Memory B cell (primary cell): Measurements from ENCODE around the gene CDYL.

Source experiments
- ATAC-seq: fragments of 150-1000 bp; cut with Tn5 transposase; 2 replicates; pipeline ENCODE4 v1.10.0; 2021; ENCODE audit warnings: low read depth, mild to moderate bottlenecking, moderate library complexity
- DNase-seq, 2 donors: peaks; one replicate each; pipeline ENCODE4 v3.0.0; 2022; ENCODE audit warnings: low spot score in 2 of 2
- H3K27ac Mint-ChIP-seq: one replicate; pipeline ENCODE4 v1.8.0; 2022; ENCODE audit warnings: mild to moderate bottlenecking, moderate library complexity, mixed read lengths
- H3K27me3 Mint-ChIP-seq: one replicate; pipeline ENCODE4 v1.8.0; 2022; ENCODE audit warnings: mixed read lengths
- H3K36me3 Mint-ChIP-seq: one replicate; pipeline ENCODE4 v1.8.0; 2022; ENCODE audit warnings: mild to moderate bottlenecking, mixed read lengths
- H3K4me1 Mint-ChIP-seq: one replicate; pipeline ENCODE4 v1.8.0; 2022; ENCODE audit warnings: mixed read lengths
- H3K4me3 Mint-ChIP-seq: one replicate; pipeline ENCODE4 v1.8.0; 2022; ENCODE audit warnings: mild to moderate bottlenecking, moderate library complexity, mixed read lengths
- H3K9me3 Mint-ChIP-seq: one replicate; pipeline ENCODE4 v1.8.0; 2022; ENCODE audit warnings: mixed read lengths

Gene CDYL

GRCh38 chr6:4756247-4756646 lies 20.0 kb upstream of the CDYL start:
- DNase-seq, result no peak
- Mint-ChIP-seq H3K4me3 (no peak overlapping the region), H3K27ac (no peak overlapping the region), H3K36me3 (no peaks in the 10 kb centered on the region), H3K9me3 (no peaks in the 10 kb centered on the region), H3K27me3 (peaks cover 9% of the 10 kb centered on the region), H3K4me1 (no peaks in the 10 kb centered on the region)
- no peak for ATAC-seq

DNA sequence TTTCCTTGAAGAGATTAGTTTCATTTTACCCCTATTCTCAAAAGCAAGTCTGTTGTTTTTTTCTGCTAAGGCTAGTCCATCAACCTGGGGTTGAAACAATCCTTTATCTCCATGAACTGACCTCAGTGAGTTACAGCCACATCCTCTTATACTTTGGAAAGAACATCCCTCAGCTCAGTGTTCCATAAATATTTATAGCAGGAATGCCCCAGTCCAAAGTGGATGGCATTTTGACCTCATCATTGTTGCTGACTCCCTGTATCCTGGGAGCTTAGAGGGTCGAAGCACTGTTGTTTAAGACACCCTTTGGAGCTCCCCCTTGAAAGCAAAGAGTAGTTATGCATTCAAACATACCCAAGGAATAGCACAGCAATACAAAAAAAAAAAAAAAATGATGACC lies 16.2 kb upstream of the CDYL start:
- H3K36me3 Mint-ChIP-seq, result peaks cover 2% of the 10 kb centered on the region
- H3K27ac Mint-ChIP-seq, result no peak overlapping the region
- DNase-seq (no peak), ATAC-seq (no peak)
- H3K4me1 Mint-ChIP-seq, result no peaks in the 10 kb centered on the region
- peaks cover 10% of the 10 kb centered on the region for H3K27me3 Mint-ChIP-seq
- peaks cover 12% of the 10 kb centered on the region for H3K9me3 Mint-ChIP-seq
- H3K4me3 Mint-ChIP-seq, result no peak overlapping the region

DNA sequence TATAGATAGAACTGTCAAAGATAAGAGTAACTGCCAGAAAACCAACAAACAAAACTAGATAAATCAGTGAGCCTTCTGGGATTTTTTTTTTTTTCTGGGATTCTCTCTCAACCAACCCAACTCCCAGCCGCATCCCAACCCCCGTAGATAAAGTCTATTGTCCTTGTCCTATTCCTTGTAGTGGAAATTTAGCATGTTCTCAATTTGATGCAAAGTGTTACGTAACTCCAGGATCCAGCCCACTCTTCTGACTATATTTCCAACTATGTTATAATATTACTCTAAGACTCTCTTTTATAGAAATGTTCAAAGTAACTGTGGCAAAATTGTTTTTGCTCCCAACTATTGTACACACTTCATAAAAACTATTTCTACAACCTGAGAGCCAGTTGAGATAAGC lies 15.4 kb upstream of the CDYL start:
- peaks cover 12% of the 10 kb centered on the region for H3K9me3 Mint-ChIP-seq
- H3K27me3 Mint-ChIP-seq, result peaks cover 8% of the 10 kb centered on the region
- peaks cover 2% of the 10 kb centered on the region for H3K36me3 Mint-ChIP-seq
- ATAC-seq (no peak), DNase-seq (no peak)
- no peak overlapping the region for H3K4me3 Mint-ChIP-seq
- H3K27ac Mint-ChIP-seq, result no peak overlapping the region
- no peaks in the 10 kb centered on the region for H3K4me1 Mint-ChIP-seq

GRCh38 chr6:4762294-4762693 lies 13.9 kb upstream of the CDYL start:
- Mint-ChIP-seq H3K9me3 (peaks cover 12% of the 10 kb centered on the region), H3K27ac (no peak overlapping the region), H3K4me1 (no peaks in the 10 kb centered on the region), H3K27me3 (peaks cover 4% of the 10 kb centered on the region), H3K36me3 (peaks cover 2% of the 10 kb centered on the region), H3K4me3 (no peak overlapping the region)
- ATAC-seq, result no peak
- DNase-seq, result no peak

DNA sequence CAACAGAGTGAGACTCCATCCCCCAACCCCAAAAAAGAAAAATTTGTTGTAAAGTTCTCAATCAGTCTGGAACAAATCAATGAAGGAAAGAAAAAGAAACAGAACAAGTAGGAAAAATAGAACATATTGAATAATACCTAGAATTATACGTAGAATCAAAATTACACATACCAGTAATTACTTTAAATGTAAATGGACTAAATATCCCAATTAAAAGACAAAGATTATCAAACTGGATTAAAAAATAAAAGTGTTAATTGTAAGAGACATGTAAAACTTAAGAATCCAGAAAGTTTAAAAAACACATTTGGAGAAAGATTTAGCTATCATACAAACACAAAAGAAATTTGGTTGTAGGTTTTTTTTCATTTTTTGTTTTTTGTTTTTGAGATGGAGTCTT lies 12.3 kb upstream of the CDYL start:
- Mint-ChIP-seq H3K36me3 (peaks cover 2% of the 10 kb centered on the region), H3K27ac (no peak overlapping the region), H3K27me3 (peaks cover 4% of the 10 kb centered on the region), H3K4me1 (no peaks in the 10 kb centered on the region), H3K4me3 (no peak overlapping the region), H3K9me3 (peaks cover 12% of the 10 kb centered on the region)
- DNase-seq (no peak), ATAC-seq (no peak)

DNA sequence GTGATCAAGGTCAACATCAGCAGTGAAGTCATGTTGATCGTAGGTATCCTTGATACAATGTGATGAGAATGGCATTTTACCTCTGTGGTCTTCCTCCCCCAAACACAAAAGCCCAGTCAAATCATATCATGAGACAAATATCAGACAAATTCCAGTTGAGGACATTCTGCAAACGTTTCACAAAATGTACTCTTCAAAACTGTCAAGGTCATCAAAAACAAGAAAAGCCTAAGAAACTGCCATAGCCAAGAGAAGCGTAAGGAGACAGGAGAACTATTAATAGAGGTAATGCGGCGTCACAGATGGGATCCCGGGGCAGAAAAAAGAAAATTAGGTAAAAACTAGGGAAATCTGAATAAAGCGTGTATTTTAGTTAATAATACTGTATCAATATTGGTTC lies 7.4 kb upstream of the CDYL start:
- Mint-ChIP-seq H3K27ac (no peak overlapping the region), H3K27me3 (no peaks in the 10 kb centered on the region), H3K9me3 (peaks cover 2% of the 10 kb centered on the region), H3K4me1 (peaks cover 5% of the 10 kb centered on the region), H3K4me3 (no peak overlapping the region), H3K36me3 (no peaks in the 10 kb centered on the region)
- no peak for DNase-seq
- ATAC-seq, result no peak

DNA sequence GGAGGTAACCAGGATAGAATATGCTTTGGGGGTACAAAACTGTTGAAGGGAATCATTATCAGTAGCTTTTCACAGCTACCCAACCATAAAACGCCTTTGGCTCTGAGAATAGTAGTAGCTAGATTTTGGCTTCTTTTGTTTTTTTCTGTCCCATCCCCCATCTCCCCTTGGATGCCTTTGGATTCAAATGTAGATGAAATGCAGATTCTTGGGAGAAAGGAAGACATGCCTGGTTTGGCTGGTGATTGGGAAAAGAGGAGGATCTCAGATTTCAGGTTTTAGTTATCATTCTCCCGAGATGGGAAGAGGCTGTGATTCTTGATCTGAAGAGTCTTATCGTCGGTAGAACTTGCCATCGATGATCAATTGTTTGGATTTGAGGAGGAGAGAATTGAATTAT lies 3.5 kb upstream of the CDYL start:
- Mint-ChIP-seq H3K27me3 (no peaks in the 10 kb centered on the region), H3K9me3 (peaks cover under 1% of the 10 kb centered on the region), H3K36me3 (peaks cover 1% of the 10 kb centered on the region), H3K27ac (no peak overlapping the region), H3K4me3 (no peak overlapping the region), H3K4me1 (peaks cover 17% of the 10 kb centered on the region)
- DNase-seq (no peak), ATAC-seq (no peak)

GRCh38 chr6:4773181-4773580 lies 3.0 kb upstream of the CDYL start:
- DNase-seq (no peak), ATAC-seq (no peak)
- Mint-ChIP-seq H3K27me3 (no peaks in the 10 kb centered on the region), H3K27ac (no peak overlapping the region), H3K9me3 (peaks cover 4% of the 10 kb centered on the region), H3K4me1 (peaks cover 21% of the 10 kb centered on the region), H3K4me3 (no peak overlapping the region), H3K36me3 (peaks cover 4% of the 10 kb centered on the region)

- H3K27me3 Mint-ChIP-seq, result no peaks in the 10 kb centered on the region
- H3K4me1 Mint-ChIP-seq, result peaks cover 33% of the 10 kb centered on the region
- ATAC-seq, result no peak
- H3K4me3 Mint-ChIP-seq, result peak overlapping the region; percentile 89
- no peak for DNase-seq
- peak overlapping the region; percentile 36 for H3K27ac Mint-ChIP-seq
- peaks cover 4% of the 10 kb centered on the region for H3K36me3 Mint-ChIP-seq
- peaks cover 6% of the 10 kb centered on the region for H3K9me3 Mint-ChIP-seq
Measured at GRCh38 chr6:4774296-4774695, 1.9 kb upstream of the CDYL start.

DNA sequence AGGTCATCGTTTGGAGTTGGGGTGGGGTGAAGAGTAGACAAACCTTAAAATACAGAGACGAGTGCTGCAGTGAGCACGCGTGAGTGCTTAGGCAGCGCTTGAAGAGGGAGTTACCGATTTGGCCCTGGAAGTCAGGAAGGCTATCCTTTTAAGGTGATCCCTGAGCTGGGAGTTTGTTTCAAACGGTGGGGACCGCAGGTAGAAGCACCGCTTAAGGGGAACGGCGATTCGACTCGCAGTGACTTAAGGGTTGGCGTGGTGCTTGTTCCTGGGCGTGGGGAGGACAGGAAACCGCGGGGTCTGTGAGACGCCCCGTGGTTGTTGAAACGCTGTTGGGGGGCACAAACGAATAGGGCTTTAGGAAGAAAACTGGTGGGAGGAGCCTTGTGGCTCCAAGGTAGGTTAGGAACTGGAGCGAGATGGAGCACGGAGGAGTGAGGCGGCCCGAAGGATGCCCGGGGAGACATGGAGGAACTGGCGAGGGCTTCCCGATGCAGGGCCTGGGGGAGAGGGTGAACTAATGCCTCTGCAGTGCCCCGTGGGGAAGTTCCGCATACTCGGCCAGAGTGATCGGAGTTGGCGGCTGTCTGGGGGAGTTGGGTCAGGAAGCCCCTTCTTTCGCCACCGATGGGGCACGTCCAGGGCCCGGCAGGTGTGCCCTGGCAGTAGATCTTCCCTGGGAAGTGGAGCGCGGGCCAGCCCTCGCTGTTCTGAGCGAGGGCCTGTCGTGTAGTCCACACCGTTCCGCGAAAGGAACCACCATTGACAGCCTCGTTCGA lies 1.3 kb upstream of the CDYL start:
- Mint-ChIP-seq H3K27me3 (no peaks in the 10 kb centered on the region), H3K4me1 (peaks cover 34% of the 10 kb centered on the region), H3K9me3 (peaks cover 6% of the 10 kb centered on the region), H3K27ac (peak overlapping the region; percentile 36), H3K4me3 (peak overlapping the region; percentile 89), H3K36me3 (peaks cover 4% of the 10 kb centered on the region)
- DNase-seq (peak in 1 of 2 donors; percentile 46), ATAC-seq (no peak)

DNA sequence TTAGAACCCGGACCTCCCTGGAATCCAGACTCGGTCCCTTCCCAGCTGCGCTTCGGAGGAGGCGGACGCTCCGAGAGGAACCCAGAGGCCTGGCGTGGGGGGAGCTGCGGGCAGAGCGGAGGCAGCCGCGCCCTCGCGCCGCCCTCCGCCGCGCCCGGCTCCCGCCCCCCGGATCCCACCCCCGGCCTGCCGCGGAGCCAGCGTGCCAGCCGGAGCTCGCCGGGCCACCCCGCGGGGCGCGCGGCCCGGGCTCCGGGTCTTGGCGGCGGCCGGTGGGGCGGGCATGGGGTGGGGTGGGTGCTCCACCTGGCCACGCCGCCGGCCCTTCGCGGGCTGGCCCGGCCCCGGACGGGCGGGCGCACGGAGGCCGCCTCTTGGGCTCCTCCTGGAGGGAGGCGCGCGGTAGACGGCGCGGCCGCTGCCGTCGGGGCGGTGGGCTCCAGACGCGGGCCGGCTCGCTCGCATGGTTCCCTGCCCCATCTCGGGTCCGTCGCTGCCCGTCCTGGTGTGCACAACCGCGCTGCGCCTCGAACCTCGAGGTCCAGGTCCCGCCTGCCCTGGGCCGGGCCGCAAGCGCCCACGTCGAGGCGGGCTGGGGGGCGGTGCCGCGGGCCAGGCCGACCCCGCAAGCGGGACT lies 592 bp upstream of the CDYL start:
- H3K4me1 Mint-ChIP-seq, result peaks cover 37% of the 10 kb centered on the region
- DNase-seq (peak in 1 of 2 donors; percentile 82), ATAC-seq (peak; percentile 63)
- peaks cover 6% of the 10 kb centered on the region for H3K9me3 Mint-ChIP-seq
- peak overlapping the region; percentile 89 for H3K4me3 Mint-ChIP-seq
- H3K36me3 Mint-ChIP-seq, result peaks cover 4% of the 10 kb centered on the region
- H3K27ac Mint-ChIP-seq, result peak overlapping the region; percentile 36
- no peaks in the 10 kb centered on the region for H3K27me3 Mint-ChIP-seq

DNA sequence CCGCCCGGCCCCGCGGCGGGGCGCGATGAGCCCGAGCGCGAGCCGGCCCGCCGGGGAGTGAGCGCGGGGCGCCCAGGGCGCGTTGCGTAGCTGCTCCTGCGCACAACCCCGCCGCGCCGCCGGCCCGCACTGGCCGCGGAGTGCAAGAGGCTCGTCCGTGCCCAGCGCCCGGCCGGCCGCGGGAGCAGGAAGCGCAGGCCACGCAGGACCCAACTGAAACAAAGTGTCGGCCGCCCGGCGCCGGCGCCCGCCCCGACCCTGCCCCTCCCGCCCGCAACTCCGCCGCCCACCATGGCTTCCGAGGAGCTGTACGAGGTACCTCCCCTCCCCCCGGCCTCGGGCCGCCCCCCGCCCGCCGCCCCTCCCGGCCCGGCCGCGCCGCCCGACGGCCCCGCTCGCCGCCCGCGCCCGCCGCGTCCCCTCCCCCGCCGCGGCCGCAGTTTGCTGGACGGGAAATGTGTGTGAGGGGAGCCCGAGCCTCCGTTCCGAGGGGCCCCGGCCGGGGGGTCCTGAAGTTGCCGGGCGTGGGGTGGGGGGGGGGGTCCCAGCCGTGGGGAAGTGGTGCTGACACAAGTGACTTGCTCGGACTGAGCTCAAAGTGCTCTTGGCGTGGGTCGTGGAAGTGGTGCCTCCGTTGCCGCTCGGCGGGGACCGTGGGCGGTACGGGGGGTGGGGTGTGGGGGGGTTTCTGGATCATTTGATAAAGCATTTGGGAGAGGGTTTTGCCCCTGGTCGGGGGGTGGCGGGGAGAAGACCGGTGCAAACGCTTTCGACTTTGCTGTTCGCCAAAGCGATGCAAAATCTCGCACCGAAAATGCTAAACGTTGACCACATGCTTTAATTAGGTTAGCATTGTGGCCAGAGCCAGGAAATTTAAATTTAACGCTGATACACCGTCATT lies 539 bp downstream of the CDYL start:
- DNase-seq, result peak; percentile 14 to 37
- H3K4me1 Mint-ChIP-seq, result peaks cover 46% of the 10 kb centered on the region
- H3K4me3 Mint-ChIP-seq, result peak overlapping the region; percentile 96
- peak overlapping the region; percentile 88 for H3K27ac Mint-ChIP-seq
- ATAC-seq, result peak; percentile 4
- H3K27me3 Mint-ChIP-seq, result no peaks in the 10 kb centered on the region
- peaks cover 4% of the 10 kb centered on the region for H3K36me3 Mint-ChIP-seq
- H3K9me3 Mint-ChIP-seq, result peaks cover 6% of the 10 kb centered on the region

- Mint-ChIP-seq H3K27ac (peak overlapping the region; percentile 88), H3K4me1 (peaks cover 51% of the 10 kb centered on the region), H3K4me3 (peak overlapping the region; percentile 96), H3K9me3 (peaks cover 6% of the 10 kb centered on the region), H3K27me3 (no peaks in the 10 kb centered on the region), H3K36me3 (peaks cover 4% of the 10 kb centered on the region)
- no peak for ATAC-seq
- DNase-seq, result no peak
Measured at GRCh38 chr6:4777394-4777935, 1.3 kb downstream of the CDYL start.

DNA sequence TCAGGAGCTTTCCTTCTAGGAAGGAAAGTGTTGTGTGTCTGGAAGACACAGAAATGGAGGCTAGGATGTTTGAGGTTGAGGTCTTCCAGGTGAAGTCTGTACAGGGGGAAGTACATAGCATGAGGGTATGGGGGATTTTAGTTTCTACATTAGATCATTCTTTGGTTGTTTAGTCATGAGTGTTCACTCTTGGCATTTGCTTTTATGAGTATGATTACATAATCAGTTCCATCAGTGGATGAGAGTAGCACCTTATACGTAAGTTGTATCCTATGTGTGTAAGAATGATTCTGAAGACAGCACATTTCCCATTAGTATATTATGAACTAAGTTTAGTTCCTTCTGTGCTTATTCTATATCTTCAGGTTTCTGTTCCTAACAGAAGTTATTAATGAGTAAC lies 1.9 kb downstream of the CDYL start:
- H3K27me3 Mint-ChIP-seq, result no peaks in the 10 kb centered on the region
- H3K4me1 Mint-ChIP-seq, result peaks cover 48% of the 10 kb centered on the region
- peaks cover 4% of the 10 kb centered on the region for H3K36me3 Mint-ChIP-seq
- DNase-seq (no peak), ATAC-seq (no peak)
- peaks cover 6% of the 10 kb centered on the region for H3K9me3 Mint-ChIP-seq
- peak overlapping the region; percentile 88 for H3K27ac Mint-ChIP-seq
- H3K4me3 Mint-ChIP-seq, result peak overlapping the region; percentile 96
